DND-41 (cell line): Measurements from ENCODE around the gene ZMIZ1.

Experiments used
- ATAC-seq: fragments of 200-7000 bp; cut with Tn5 transposase; 3 replicates; pipeline ENCODE4 v1.9.1; 2021; ENCODE audit warnings: low read depth; ENCODE audit not compliant: insufficient read depth
- DNase-seq: peaks from one replicate; pipeline ENCODE4 v3.0.0-alpha.2; 2020
- H2AFZ ChIP-seq: 2 replicates; pipeline ENCODE4 v1.6.0; 2012; ENCODE audit warnings: low read depth, low read length
- H3K27ac ChIP-seq: 2 replicates; pipeline ENCODE4 v1.5.1; 2012; ENCODE audit warnings: low read length, inconsistent platforms
- H3K27me3 ChIP-seq: fragments of 200-600 bp; sonication (generic); 2 replicates; pipeline ENCODE4 v1.6.0; 2012; ENCODE audit warnings: low read length, mild to moderate bottlenecking, inconsistent platforms; ENCODE audit not compliant: insufficient read depth, poor library complexity
- H3K36me3 ChIP-seq: 2 replicates; pipeline ENCODE4 v1.5.1; 2012; ENCODE audit warnings: low read length, inconsistent platforms; ENCODE audit not compliant: insufficient read depth
- H3K4me1 ChIP-seq: 2 replicates; pipeline ENCODE4 v1.5.1; 2012; ENCODE audit warnings: mild to moderate bottlenecking, low read length; ENCODE audit not compliant: insufficient read depth
- H3K4me2 ChIP-seq: 2 replicates; pipeline ENCODE4 v1.6.0; 2012; ENCODE audit warnings: mild to moderate bottlenecking, moderate library complexity, low read length, inconsistent platforms; ENCODE audit not compliant: insufficient read depth
- H3K4me3 ChIP-seq, 2 experiments: fragments of 200-600 bp in 1 of 2; shearing (Covaris generic) in 1 of 2; 2 replicates each; pipeline ENCODE4 v1.5.1; 2012 to 2016; ENCODE audit warnings: inconsistent platforms in 2 of 2, low read length in 2 of 2, mild to moderate bottlenecking in 2 of 2, low read depth in 1 of 2, moderate library complexity in 1 of 2
- H3K79me2 ChIP-seq: 2 replicates; pipeline ENCODE4 v1.6.0; 2012; ENCODE audit warnings: low read length, inconsistent platforms; ENCODE audit not compliant: insufficient read depth
- H3K9ac ChIP-seq: 2 replicates; pipeline ENCODE4 v1.6.0; 2012; ENCODE audit warnings: low read depth, mild to moderate bottlenecking, inconsistent platforms, low read length, moderate library complexity
- H3K9me3 ChIP-seq: 2 replicates; pipeline ENCODE4 v1.5.1; 2012; ENCODE audit warnings: low read length, moderate library complexity, mild to moderate bottlenecking, inconsistent platforms; ENCODE audit not compliant: insufficient read depth, severe bottlenecking
- H4K20me1 ChIP-seq: 2 replicates; pipeline ENCODE4 v1.6.0; 2012; ENCODE audit warnings: low read length; ENCODE audit not compliant: insufficient read depth
- CTCF ChIP-seq: IDR thresholded peaks from 2 replicates; pipeline ENCODE4 v1.5.1; 2012; ENCODE audit warnings: borderline replicate concordance, low read length, moderate library complexity, mild to moderate bottlenecking; ENCODE audit not compliant: poor library complexity, severe bottlenecking; ENCODE audit errors: extremely low read depth
- EZH2 ChIP-seq: IDR thresholded peaks from 3 replicates; pipeline ENCODE4 v1.6.1; 2012; ENCODE audit warnings: borderline replicate concordance, low read depth, mild to moderate bottlenecking, moderate library complexity, low read length, inconsistent platforms; ENCODE audit not compliant: severe bottlenecking

ZMIZ1 gene

GRCh38 chr10:79311581-79312407, 243.0 kb downstream of the ZMIZ1 start:
- no peaks in the 10 kb centered on the region for H3K9me3 ChIP-seq
- H2AFZ ChIP-seq, result no peak overlapping the region
- H3K27ac ChIP-seq, result no peak overlapping the region
- DNase-seq, result no peak
- H3K4me1 ChIP-seq, result peaks cover 13% of the 10 kb centered on the region
- no peak overlapping the region for H3K9ac ChIP-seq
- no peaks in the 10 kb centered on the region for H3K79me2 ChIP-seq
- H3K4me3 ChIP-seq, result no peak overlapping the region
- peaks cover 76% of the 10 kb centered on the region for H4K20me1 ChIP-seq
- TF ChIP-seq CTCF (no peak), EZH2 (no peak)
- H3K4me2 ChIP-seq, result no peak overlapping the region
- H3K36me3 ChIP-seq, result peaks cover 57% of the 10 kb centered on the region
- H3K27me3 ChIP-seq, result no peaks in the 10 kb centered on the region
- ATAC-seq, result no peak

GRCh38 chr10:79312601-79313187, 243.9 kb downstream of the ZMIZ1 start:
- Histone ChIP-seq H3K4me3 (no peak overlapping the region), H3K79me2 (no peaks in the 10 kb centered on the region), H3K27me3 (no peaks in the 10 kb centered on the region), H4K20me1 (peaks cover 81% of the 10 kb centered on the region), H3K9me3 (no peaks in the 10 kb centered on the region), H3K27ac (no peak overlapping the region), H2AFZ (no peak overlapping the region), H3K4me1 (peaks cover 22% of the 10 kb centered on the region), H3K36me3 (peaks cover 48% of the 10 kb centered on the region), H3K4me2 (no peak overlapping the region), H3K9ac (no peak overlapping the region)
- TF ChIP-seq EZH2 (no peak), CTCF (no peak)
- DNase-seq, result no peak
- ATAC-seq, result no peak

- Histone ChIP-seq H3K27me3 (no peaks in the 10 kb centered on the region), H4K20me1 (peaks cover 87% of the 10 kb centered on the region), H3K27ac (no peak overlapping the region), H3K4me1 (peaks cover 28% of the 10 kb centered on the region), H3K9me3 (no peaks in the 10 kb centered on the region), H3K79me2 (no peaks in the 10 kb centered on the region), H3K4me3 (no peak overlapping the region), H3K9ac (no peak overlapping the region), H3K4me2 (no peak overlapping the region), H2AFZ (no peak overlapping the region), H3K36me3 (peaks cover 42% of the 10 kb centered on the region)
- ATAC-seq (no peak), DNase-seq (no peak)
- TF ChIP-seq CTCF (no peak), EZH2 (no peak)
Measured at GRCh38 chr10:79313320-79313719, 244.6 kb downstream of the ZMIZ1 start.
